Lower leg skin (tissue), 3 donors: ENCODE data around the gene GJB6.

Source experiments
- CTCF ChIP-seq, 3 donors: fragments of 450-650 bp; IDR thresholded peaks; one replicate each; pipeline ENCODE4 v1.5.1; 2016; ENCODE audit warnings: antibody characterized with exemption in 3 of 3, mild to moderate bottlenecking in 3 of 3, moderate library complexity in 2 of 3
- POLR2A ChIP-seq, 2 donors: fragments of 450-650 bp; IDR thresholded peaks; one replicate each; pipeline ENCODE4 v1.6.1; 2016 to 2017; ENCODE audit warnings: antibody characterized with exemption in 2 of 2, mild to moderate bottlenecking in 1 of 2, moderate library complexity in 1 of 2

- TF ChIP-seq POLR2A (IDR thresholded peaks at IDR 0.05) (no peak), CTCF (IDR thresholded peaks at IDR 0.05) (no peak)
Observed at GRCh38 chr13:20258208-20258962, 26.3 kb upstream of the GJB6 start.
